ENCODE results near the gene RRAGA.

Gene RRAGA

DNA sequence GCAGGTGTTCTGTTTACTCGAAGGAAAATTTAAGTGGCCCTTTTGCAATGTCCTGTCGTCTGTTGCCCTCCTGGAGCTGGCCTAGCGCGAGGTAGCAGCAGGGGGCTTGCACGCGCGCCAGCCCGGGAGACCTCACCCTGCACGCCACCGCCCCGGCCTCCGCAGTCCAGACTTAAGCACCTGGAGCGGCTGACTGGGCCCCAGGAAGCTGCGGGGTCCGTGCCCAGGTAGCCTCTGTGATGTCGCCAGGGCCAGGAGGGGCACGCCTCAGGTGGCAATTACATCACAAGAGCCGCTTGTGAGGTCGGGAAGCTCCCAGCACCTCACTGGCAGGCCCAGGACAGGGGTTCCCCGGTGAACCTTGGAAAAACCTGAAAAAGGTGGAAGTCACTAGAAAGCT, 16.2 kb upstream of the RRAGA start, which contains the start of gene SAXO1:
TSS of gene SAXO1 (minus strand) at position 195 of the 400 bp plus-strand sequence. CDS start 301 bp downstream, outside the sequence.
- ATAC-seq: no peak
- TF ChIP-seq SNAI2 (CRISPR knock-in tag; IDR thresholded peaks at IDR 0.05) (no peak), TCF4 (CRISPR knock-in tag; IDR thresholded peaks at IDR 0.05; ENCODE audit: borderline replicate concordance) (no peak), ZNF70 (CRISPR knock-in tag; IDR thresholded peaks at IDR 0.05) (no peak), ISL1 (CRISPR knock-in tag; IDR thresholded peaks at IDR 0.05) (no peak), GLIS3 (CRISPR knock-in tag; IDR thresholded peaks at IDR 0.05) (no peak), ZFP30 (CRISPR knock-in tag; IDR thresholded peaks at IDR 0.05) (no peak), PPARA (CRISPR knock-in tag; IDR thresholded peaks at IDR 0.05; ENCODE audit: borderline replicate concordance) (no peak), RARB (CRISPR knock-in tag; IDR thresholded peaks at IDR 0.05) (no peak), ESRRG (CRISPR knock-in tag; IDR thresholded peaks at IDR 0.05) (no peak), BACH2 (CRISPR knock-in tag; IDR thresholded peaks at IDR 0.05; ENCODE audit: borderline replicate concordance) (no peak), ZNF565 (CRISPR knock-in tag; conservative IDR thresholded peaks at IDR 0.05; ENCODE audit: low read depth) (no peak), ZC3H10 (CRISPR knock-in tag; IDR thresholded peaks at IDR 0.05) (no peak)
- TF ChIP-seq, protein P1, sequence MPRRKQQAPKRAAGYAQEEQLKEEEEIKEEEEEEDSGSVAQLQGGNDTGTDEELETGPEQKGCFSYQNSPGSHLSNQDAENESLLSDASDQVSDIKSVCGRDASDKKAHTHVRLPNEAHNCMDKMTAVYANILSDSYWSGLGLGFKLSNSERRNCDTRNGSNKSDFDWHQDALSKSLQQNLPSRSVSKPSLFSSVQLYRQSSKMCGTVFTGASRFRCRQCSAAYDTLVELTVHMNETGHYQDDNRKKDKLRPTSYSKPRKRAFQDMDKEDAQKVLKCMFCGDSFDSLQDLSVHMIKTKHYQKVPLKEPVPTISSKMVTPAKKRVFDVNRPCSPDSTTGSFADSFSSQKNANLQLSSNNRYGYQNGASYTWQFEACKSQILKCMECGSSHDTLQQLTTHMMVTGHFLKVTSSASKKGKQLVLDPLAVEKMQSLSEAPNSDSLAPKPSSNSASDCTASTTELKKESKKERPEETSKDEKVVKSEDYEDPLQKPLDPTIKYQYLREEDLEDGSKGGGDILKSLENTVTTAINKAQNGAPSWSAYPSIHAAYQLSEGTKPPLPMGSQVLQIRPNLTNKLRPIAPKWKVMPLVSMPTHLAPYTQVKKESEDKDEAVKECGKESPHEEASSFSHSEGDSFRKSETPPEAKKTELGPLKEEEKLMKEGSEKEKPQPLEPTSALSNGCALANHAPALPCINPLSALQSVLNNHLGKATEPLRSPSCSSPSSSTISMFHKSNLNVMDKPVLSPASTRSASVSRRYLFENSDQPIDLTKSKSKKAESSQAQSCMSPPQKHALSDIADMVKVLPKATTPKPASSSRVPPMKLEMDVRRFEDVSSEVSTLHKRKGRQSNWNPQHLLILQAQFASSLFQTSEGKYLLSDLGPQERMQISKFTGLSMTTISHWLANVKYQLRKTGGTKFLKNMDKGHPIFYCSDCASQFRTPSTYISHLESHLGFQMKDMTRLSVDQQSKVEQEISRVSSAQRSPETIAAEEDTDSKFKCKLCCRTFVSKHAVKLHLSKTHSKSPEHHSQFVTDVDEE (CRISPR knock-in tag; IDR thresholded peaks at IDR 0.05): no peak
- TF ChIP-seq, protein P2, sequence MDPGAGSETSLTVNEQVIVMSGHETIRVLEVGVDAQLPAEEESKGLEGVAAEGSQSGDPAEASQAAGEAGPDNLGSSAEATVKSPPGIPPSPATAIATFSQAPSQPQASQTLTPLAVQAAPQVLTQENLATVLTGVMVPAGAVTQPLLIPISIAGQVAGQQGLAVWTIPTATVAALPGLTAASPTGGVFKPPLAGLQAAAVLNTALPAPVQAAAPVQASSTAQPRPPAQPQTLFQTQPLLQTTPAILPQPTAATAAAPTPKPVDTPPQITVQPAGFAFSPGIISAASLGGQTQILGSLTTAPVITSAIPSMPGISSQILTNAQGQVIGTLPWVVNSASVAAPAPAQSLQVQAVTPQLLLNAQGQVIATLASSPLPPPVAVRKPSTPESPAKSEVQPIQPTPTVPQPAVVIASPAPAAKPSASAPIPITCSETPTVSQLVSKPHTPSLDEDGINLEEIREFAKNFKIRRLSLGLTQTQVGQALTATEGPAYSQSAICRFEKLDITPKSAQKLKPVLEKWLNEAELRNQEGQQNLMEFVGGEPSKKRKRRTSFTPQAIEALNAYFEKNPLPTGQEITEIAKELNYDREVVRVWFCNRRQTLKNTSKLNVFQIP (CRISPR knock-in tag; IDR thresholded peaks at IDR 0.05; ENCODE audit: borderline replicate concordance, low read depth): no peak

DNA sequence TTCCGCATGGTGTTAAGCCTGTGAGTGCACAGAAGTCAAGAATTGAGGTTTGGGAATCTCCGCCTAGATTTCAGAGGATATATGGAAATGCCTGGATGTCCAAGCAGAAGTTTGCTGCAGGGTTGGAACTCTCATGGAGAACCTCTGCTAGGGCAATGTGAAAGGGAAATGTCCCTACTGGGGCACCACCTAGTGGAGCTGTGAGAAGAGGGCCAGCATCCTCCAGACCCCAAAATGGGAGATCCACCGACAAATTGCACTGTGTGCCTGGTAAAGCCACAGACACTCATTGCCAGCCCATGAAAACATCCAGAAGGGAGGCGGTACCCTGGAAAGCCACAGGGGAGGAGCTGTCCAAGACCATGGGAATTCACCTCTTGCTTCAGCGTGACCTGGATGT, 12.6 kb upstream of the RRAGA start:
- no peak for ATAC-seq
- TF ChIP-seq SNAI2 (CRISPR knock-in tag; IDR thresholded peaks at IDR 0.05): no peak
- no peak for TF ChIP-seq PPARA (CRISPR knock-in tag; IDR thresholded peaks at IDR 0.05; ENCODE audit: borderline replicate concordance)
- TF ChIP-seq ZNF8 (CRISPR knock-in tag; IDR thresholded peaks at IDR 0.05): no peak

DNA sequence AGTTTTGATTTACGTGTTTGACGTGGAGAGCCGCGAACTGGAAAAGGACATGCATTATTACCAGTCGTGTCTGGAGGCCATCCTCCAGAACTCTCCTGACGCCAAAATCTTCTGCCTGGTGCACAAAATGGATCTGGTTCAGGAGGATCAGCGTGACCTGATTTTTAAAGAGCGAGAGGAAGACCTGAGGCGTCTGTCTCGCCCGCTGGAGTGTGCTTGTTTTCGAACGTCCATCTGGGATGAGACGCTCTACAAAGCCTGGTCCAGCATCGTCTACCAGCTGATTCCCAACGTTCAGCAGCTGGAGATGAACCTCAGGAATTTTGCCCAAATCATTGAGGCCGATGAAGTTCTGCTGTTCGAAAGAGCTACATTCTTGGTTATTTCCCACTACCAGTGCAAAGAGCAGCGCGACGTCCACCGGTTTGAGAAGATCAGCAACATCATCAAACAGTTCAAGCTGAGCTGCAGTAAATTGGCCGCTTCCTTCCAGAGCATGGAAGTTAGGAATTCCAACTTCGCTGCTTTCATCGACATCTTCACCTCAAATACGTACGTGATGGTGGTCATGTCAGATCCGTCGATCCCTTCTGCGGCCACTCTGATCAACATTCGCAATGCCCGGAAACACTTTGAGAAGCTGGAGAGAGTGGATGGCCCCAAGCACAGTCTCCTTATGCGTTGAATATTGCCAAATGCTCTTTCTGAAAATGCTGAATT, 850 bp downstream of the RRAGA start:
- ATAC-seq: peak; percentile 18
- TF ChIP-seq ISL1 (CRISPR knock-in tag; IDR thresholded peaks at IDR 0.05): no peak
- TF ChIP-seq ZNF565 (CRISPR knock-in tag; conservative IDR thresholded peaks at IDR 0.05; ENCODE audit: low read depth): no peak

DNA sequence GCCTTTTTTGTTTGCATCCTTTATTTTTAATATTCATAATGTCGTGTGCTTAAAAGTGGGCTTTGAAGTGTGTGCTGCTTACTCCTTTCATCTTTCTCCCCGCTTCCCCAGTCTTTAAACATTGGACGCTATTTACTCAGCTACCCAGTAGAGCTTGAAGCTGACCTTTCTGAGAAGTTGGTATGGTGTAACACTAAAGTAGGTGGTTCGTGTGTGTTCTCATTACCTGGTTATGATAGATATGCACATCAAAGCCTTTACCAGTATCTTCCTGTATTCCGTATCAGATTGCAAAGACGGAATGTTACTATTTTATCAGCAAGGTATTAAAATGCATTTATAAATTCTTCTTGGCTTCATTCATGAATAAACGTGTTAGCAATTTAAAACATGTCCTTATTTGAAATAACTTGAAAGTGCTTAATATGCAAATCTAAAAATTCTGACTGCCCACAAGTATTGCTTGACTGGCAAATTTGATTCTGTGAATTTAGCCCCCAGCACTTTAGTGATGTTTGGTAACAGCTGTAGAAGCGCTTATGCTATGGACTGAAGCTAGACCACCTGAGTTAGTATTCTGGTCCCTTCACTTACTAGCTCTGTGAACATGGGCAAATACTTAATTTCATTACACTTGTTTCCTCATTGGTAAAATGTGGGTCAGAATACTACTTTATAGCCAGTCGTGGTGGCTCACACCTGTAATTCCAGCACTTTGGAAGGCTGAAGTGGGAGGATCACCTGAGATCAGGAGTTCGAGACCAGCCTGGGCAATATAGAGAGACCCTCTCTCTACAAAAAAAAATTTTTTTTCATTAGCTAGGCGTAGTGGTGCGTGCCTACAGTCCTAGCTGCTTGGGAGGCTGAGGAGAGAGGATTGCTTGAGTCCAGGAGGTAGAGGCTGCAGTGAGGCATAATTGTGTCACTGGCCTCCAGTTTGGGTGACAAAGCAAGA, 1.7 kb downstream of the RRAGA start:
- ATAC-seq: no peak
- TF ChIP-seq ZNF70 (CRISPR knock-in tag; IDR thresholded peaks at IDR 0.05) (no peak), ESRRG (CRISPR knock-in tag; IDR thresholded peaks at IDR 0.05) (no peak)
- TF ChIP-seq, protein P3, sequence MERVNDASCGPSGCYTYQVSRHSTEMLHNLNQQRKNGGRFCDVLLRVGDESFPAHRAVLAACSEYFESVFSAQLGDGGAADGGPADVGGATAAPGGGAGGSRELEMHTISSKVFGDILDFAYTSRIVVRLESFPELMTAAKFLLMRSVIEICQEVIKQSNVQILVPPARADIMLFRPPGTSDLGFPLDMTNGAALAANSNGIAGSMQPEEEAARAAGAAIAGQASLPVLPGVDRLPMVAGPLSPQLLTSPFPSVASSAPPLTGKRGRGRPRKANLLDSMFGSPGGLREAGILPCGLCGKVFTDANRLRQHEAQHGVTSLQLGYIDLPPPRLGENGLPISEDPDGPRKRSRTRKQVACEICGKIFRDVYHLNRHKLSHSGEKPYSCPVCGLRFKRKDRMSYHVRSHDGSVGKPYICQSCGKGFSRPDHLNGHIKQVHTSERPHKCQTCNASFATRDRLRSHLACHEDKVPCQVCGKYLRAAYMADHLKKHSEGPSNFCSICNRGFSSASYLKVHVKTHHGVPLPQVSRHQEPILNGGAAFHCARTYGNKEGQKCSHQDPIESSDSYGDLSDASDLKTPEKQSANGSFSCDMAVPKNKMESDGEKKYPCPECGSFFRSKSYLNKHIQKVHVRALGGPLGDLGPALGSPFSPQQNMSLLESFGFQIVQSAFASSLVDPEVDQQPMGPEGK (CRISPR knock-in tag; IDR thresholded peaks at IDR 0.05; ENCODE audit: borderline replicate concordance): no peak

DNA sequence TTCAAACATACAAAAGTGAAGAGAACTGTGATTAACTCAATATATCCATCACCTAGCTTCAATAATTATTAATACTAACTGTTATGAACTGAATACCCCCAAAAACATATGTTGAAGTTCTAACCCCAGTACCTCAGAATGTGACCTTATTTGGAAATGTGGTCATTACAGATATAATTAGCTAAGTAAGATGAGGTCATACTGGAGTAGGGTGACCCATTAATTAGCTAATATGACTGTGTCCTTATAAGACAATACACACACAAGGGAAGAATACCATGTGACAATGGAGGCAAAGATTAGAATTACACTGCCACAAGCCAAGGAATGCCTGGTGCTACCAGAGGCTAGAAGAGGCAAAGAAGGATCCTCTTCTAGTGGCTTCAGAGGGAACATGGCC, 7.8 kb downstream of the RRAGA start:
- TF ChIP-seq, protein P2 (CRISPR knock-in tag; IDR thresholded peaks at IDR 0.05; ENCODE audit: borderline replicate concordance, low read depth): no peak
- TF ChIP-seq ZFP30 (CRISPR knock-in tag; IDR thresholded peaks at IDR 0.05) (no peak), PPARA (CRISPR knock-in tag; IDR thresholded peaks at IDR 0.05; ENCODE audit: borderline replicate concordance) (no peak)

More for the DNA sequence above, 7.8 kb downstream of the RRAGA start:
- ATAC-seq: no peak
